ENCODE measurements around the gene S1PR1.

DNA sequence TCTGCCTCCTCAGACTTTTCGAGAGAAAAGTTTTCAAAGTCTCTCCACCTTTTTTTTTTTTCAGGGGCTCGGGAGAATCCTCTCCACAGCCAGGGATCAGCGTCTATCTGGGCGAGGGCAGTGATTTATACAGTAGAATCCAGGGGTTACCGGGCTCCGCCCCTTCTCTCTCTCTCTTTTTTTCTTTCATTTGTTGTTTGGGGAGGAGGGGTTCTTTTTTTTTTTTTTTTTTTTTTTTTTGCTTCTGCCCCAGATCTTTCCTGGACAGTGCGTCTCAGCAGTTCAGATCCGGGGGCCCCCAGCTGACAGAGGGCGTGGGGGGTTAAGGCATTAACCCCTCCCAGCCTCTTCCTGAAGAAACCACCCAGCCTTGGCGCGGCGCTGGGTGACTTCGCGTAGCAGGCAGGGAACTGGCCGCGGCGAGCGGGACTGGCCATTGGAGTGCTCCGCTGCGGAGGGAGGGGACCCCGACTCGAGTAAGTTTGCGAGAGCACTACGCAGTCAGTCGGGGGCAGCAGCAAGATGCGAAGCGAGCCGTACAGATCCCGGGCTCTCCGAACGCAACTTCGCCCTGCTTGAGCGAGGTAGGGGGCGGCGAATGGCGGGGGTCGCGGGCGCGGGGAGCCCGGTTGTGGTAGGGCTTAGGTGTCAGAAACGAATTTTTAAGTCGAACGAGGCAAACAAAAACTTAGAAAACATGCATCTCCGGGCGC lies at the start of gene S1PR1:
- no peak for TF ChIP-seq EZH2 (IDR thresholded peaks at IDR 0.05)
- TF ChIP-seq, protein P1, sequence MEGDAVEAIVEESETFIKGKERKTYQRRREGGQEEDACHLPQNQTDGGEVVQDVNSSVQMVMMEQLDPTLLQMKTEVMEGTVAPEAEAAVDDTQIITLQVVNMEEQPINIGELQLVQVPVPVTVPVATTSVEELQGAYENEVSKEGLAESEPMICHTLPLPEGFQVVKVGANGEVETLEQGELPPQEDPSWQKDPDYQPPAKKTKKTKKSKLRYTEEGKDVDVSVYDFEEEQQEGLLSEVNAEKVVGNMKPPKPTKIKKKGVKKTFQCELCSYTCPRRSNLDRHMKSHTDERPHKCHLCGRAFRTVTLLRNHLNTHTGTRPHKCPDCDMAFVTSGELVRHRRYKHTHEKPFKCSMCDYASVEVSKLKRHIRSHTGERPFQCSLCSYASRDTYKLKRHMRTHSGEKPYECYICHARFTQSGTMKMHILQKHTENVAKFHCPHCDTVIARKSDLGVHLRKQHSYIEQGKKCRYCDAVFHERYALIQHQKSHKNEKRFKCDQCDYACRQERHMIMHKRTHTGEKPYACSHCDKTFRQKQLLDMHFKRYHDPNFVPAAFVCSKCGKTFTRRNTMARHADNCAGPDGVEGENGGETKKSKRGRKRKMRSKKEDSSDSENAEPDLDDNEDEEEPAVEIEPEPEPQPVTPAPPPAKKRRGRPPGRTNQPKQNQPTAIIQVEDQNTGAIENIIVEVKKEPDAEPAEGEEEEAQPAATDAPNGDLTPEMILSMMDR (IDR thresholded peaks at IDR 0.05) = no peak
